T-helper 17 cell (primary cell): ENCODE data around the gene MYRFL. TPM values are rescaled to one million over a fixed set of nuclear protein-coding genes. Genes with fewer than 3 reads are reported as not detected.

ENCODE experiments used
- ATAC-seq: fragments of 150-1000 bp; cut with Tn5 transposase; 2 replicates; pipeline ENCODE4 v1.10.0; 2021; ENCODE audit warnings: mild to moderate bottlenecking, moderate library complexity
- DNase-seq, 3 donors: peaks; one replicate each; pipeline versions ENCODE4 v3.0.0 to v3.0.0-alpha.2; 2020 to 2021
- H3K9me3 ChIP-seq: one replicate; pipeline ENCODE4 v1.7.0; 2013; ENCODE audit warnings: low read length, mild to moderate bottlenecking; ENCODE audit not compliant: control insufficient read depth, poor library complexity, severe bottlenecking
- H3K27ac Mint-ChIP-seq: one replicate; pipeline ENCODE4 v1.8.0; 2022; ENCODE audit warnings: mild to moderate bottlenecking, moderate library complexity, mixed read lengths
- H3K27me3 Mint-ChIP-seq: one replicate; pipeline ENCODE4 v1.8.0; 2022; ENCODE audit warnings: mixed read lengths
- H3K36me3 Mint-ChIP-seq: one replicate; pipeline ENCODE4 v1.8.0; 2022; ENCODE audit warnings: low read depth, mixed read lengths
- H3K4me1 Mint-ChIP-seq: one replicate; pipeline ENCODE4 v1.8.0; 2022; ENCODE audit warnings: mild to moderate bottlenecking, mixed read lengths
- H3K4me3 Mint-ChIP-seq: one replicate; pipeline ENCODE4 v1.8.0; 2022; ENCODE audit warnings: mild to moderate bottlenecking, moderate library complexity, mixed read lengths
- total RNA-seq, 4 donors: library from RNA in 2 of 4; stranded (reverse) in 2 of 4; gene quantifications; one replicate each; pipeline ENCODE4 v1.2.3 and lab custom pipeline; 2022 to 2026

The MYRFL gene
- total RNA-seq, 2 donors from 2014 or later, result not detected

DNA sequence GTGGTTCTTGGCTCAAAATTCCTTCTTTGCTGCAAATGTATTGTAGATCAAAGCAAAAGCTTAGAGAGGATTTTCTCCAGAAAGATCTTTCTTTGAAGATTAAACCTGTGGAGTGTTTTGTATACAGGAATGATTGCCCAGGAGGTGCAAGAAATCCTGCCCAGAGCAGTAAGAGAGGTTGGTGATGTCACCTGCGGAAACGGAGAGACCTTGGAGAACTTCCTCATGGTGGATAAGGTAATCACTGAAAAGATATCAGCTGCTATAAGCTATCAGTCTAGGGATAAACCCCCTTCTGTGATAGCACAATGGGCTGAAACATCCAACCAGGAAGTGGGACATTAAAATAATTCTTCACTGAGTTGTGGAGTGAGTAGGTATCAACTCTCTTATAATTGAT is 85.7 kb downstream of the MYRFL start:
- Mint-ChIP-seq H3K4me3 (no peak overlapping the region), H3K27ac (no peak overlapping the region), H3K36me3 (no peaks in the 10 kb centered on the region), H3K4me1 (peaks cover 4% of the 10 kb centered on the region), H3K27me3 (peaks cover 13% of the 10 kb centered on the region)
- no peaks in the 10 kb centered on the region for H3K9me3 ChIP-seq
- DNase-seq, result no peak
- ATAC-seq, result no peak

DNA sequence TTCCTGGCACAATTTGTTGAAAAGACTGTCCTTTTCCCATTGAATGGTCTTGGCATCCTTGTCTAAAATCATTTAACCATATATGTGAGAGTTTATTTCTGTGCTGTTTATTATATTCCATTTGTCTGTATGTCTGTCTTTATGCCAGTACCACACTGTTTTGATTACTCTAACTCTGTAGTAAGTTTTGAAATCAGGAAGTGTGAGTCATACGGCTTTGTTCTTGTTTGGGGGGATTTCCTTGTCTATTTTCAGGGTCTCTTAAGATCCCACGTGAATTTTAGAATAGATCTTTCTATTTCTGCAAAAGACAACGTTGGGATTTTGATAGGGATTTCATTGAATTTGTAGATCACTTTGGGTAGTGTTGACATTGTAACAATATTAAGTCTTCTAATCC is 88.5 kb downstream of the MYRFL start:
- ATAC-seq, result no peak
- Mint-ChIP-seq H3K27ac (no peak overlapping the region), H3K4me3 (no peak overlapping the region), H3K36me3 (no peaks in the 10 kb centered on the region), H3K27me3 (peaks cover 7% of the 10 kb centered on the region), H3K4me1 (peaks cover 2% of the 10 kb centered on the region)
- no peak for DNase-seq
- H3K9me3 ChIP-seq, result no peaks in the 10 kb centered on the region

DNA sequence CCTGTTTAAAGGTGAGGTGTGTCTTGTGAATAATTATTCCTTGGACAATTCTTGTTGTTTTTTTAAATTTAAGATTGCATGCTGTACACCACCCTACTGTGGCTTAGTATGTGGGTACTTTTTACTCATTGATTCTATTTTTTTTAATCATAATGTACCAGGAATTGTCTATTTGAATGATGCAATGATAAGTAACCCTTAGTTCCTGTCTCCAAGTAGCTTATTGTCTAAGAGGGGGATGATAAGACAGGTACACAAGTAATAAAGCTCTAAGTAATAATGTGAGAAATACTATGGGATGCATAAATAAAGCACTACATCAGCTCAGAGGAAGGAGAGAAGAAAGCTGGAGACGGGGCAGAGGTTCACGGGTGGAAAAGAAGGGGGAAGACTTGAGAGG is 90.9 kb downstream of the MYRFL start:
- no peak for ATAC-seq
- H3K4me1 Mint-ChIP-seq, result no peaks in the 10 kb centered on the region
- DNase-seq, result no peak
- H3K36me3 Mint-ChIP-seq, result no peaks in the 10 kb centered on the region
- no peaks in the 10 kb centered on the region for H3K9me3 ChIP-seq
- no peak overlapping the region for H3K27ac Mint-ChIP-seq
- peaks cover 5% of the 10 kb centered on the region for H3K27me3 Mint-ChIP-seq
- no peak overlapping the region for H3K4me3 Mint-ChIP-seq

DNA sequence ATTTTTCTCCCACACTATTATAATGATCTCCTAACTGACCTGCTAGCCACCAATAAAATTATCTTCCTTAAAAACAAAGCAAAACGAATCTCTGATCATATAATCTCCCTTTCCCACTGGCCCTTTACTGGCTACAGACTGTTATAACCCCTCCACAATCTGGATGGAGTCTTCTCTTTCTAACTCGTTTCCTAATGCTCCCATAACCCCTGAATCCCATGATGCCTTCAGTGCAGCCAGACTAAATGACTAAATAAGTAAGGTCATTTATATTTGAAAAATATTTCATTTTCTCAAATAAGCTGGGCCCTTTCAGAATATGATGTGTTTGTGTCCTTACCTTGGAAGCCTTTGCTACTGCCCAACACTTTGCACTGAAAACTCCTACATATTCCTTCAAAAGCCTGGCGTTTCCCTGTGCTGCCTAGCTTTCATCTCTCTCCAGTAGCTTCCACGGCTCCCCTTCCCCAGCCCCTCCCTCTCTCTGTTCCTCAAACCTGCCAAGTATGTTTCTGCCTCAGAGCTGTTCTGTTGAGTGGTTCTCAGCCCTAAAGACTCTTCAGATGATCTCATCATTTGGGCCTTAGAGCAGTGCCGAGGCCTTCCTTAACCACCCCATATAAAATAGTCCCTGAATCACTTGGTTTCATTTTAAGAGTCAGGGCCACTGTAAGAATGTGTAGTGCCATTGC is 91.7 kb downstream of the MYRFL start:
- Mint-ChIP-seq H3K27me3 (peaks cover 5% of the 10 kb centered on the region), H3K36me3 (no peaks in the 10 kb centered on the region)

DNA sequence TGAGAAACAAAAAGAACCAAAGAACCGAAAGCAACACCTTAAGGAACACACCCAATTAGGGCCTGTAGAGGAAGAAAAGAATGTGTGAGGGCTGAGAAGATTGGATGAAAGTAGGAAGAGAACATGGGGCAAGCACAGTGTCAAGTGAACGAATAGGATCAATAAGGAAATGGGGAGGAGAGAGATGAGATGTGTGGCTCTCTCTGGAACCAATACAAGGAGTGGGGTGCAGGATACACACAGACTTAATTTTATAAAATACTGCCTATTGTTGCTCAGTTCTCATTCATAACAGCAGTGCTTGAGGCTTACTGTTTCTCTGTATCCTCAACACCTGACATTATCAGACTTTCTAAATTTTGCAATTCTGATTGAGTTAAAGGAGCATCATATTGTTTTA is 93.3 kb downstream of the MYRFL start:
- Mint-ChIP-seq H3K27me3 (peaks cover 5% of the 10 kb centered on the region), H3K27ac (no peak overlapping the region), H3K36me3 (no peaks in the 10 kb centered on the region), H3K4me3 (no peak overlapping the region), H3K4me1 (no peaks in the 10 kb centered on the region)
- DNase-seq (no peak), ATAC-seq (no peak)
- H3K9me3 ChIP-seq, result no peaks in the 10 kb centered on the region

More for the DNA sequence above, 91.7 kb downstream of the MYRFL start:
- Mint-ChIP-seq H3K4me3 (no peak overlapping the region), H3K4me1 (no peaks in the 10 kb centered on the region), H3K27ac (no peak overlapping the region)
- no peak for DNase-seq
- no peak for ATAC-seq
- H3K9me3 ChIP-seq, result no peaks in the 10 kb centered on the region

DNA sequence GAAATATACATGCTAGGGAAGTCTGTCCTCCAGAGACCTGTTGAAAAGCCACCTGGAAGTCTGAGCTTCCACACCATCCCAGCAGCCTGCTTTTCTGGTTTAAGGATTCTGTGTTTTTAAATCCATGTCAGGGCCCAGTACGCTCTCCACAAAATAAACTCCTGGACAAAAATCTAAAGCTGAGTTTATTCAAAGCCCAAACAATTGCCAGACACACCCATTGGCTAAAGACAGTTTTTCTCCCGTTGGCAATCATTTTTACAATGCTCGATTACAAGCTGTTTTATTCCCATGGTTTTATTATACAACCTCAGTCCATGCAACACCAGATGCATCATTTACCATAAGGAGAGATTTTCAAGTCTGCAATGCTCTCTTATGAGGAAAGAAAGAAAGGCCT is 94.5 kb downstream of the MYRFL start:
- Mint-ChIP-seq H3K4me1 (no peaks in the 10 kb centered on the region), H3K4me3 (no peak overlapping the region), H3K27me3 (peaks cover 7% of the 10 kb centered on the region), H3K27ac (no peak overlapping the region), H3K36me3 (no peaks in the 10 kb centered on the region)
- DNase-seq (no peak), ATAC-seq (no peak)
- no peaks in the 10 kb centered on the region for H3K9me3 ChIP-seq

DNA sequence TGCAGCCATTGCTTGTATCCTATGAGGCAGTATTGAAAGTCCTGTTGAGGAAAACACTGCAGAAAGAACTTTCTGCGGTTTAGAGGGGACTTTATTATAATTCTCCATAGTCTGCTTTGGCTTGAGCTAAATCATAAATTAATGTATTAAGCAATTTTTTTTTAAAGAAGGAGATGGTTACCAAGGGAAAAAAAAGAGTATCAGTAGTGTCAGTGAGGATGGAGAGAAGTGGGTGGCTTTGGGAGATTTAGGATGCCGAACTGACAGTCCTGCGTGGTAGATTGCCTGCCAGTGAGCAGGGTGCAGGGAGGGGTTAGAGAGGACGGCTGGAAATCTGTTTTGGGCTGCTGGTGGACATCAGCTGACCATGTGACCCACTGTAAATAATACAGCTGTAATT is 96.8 kb downstream of the MYRFL start:
- no peak for ATAC-seq

DNA sequence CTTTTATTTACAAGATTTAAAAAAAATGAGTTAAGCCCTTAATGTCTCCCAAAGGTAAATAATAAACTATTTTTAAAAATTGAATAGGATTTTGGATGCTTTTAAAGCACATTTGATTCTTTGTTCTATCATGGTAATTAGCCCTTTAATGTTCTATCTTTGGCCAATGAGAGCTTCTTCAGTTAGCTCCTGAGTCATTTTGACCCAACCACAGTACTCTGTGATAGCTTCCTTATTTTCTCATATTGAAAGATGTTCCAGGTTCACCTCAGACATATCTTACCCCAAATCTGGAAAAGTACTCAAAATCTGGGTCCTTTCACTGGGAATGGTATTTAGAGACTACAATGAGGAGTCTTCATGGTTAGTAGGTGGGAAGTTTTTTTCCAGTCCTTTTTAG is 98.0 kb downstream of the MYRFL start:
- no peak overlapping the region for H3K4me3 Mint-ChIP-seq

More for the DNA sequence above, 96.8 kb downstream of the MYRFL start:
- Mint-ChIP-seq H3K27me3 (peaks cover 22% of the 10 kb centered on the region), H3K27ac (no peak overlapping the region), H3K36me3 (no peaks in the 10 kb centered on the region), H3K4me1 (no peaks in the 10 kb centered on the region), H3K4me3 (no peak overlapping the region)
- no peaks in the 10 kb centered on the region for H3K9me3 ChIP-seq
- DNase-seq, result no peak

DNA sequence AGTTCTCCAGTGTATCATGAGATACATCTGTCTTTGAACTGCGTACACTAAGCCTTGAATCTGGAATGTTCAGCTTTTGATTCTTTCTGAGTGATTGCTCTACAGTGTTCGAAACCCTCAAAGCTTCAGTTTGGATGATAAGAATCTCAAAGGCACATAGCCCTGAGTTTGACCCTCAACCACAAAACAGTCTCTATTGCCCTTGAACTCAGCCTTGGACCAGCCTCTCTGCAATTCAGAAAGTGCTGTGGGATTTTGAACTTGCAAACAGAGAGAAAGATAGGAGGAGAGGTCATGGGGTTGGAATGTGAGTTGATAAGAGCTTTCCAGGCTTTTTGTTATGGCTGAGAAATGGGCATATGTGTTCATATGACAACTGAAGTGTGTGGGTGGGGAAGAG is 100.3 kb downstream of the MYRFL start:
- no peak overlapping the region for H3K4me3 Mint-ChIP-seq
- no peak for ATAC-seq

More for the DNA sequence above, 98.0 kb downstream of the MYRFL start:
- Mint-ChIP-seq H3K36me3 (no peaks in the 10 kb centered on the region), H3K27ac (no peak overlapping the region), H3K4me1 (no peaks in the 10 kb centered on the region), H3K27me3 (peaks cover 26% of the 10 kb centered on the region)
- H3K9me3 ChIP-seq, result no peaks in the 10 kb centered on the region
- DNase-seq (no peak), ATAC-seq (no peak)

DNA sequence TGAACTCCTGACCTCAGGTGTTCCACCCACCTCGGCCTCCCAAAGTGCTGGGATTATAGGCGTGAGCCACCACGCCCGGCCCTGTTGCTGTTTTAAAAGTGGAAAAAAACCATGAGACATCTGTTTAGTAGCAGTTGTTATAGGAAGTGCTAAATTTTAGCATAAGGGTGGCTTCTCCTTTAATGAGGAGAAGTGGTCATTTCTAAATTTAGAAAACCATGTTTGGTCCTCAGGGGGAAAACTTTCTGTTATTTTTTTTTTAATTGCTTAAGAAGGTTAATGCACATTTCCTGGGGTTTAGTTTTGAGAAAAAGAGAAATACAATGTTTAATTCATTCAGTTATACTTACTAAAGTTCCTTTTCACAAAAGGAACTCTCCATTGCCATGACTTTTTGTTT is 102.1 kb downstream of the MYRFL start:
- Mint-ChIP-seq H3K27me3 (peaks cover 43% of the 10 kb centered on the region), H3K36me3 (peaks cover 3% of the 10 kb centered on the region), H3K4me1 (no peaks in the 10 kb centered on the region), H3K4me3 (no peak overlapping the region), H3K27ac (no peak overlapping the region)
- ATAC-seq (no peak), DNase-seq (no peak)
- H3K9me3 ChIP-seq, result no peaks in the 10 kb centered on the region

More for the DNA sequence above, 100.3 kb downstream of the MYRFL start:
- no peaks in the 10 kb centered on the region for H3K4me1 Mint-ChIP-seq
- no peak overlapping the region for H3K27ac Mint-ChIP-seq
- no peak for DNase-seq
- H3K36me3 Mint-ChIP-seq, result peaks cover 3% of the 10 kb centered on the region
- no peaks in the 10 kb centered on the region for H3K9me3 ChIP-seq
- H3K27me3 Mint-ChIP-seq, result peaks cover 46% of the 10 kb centered on the region

DNA sequence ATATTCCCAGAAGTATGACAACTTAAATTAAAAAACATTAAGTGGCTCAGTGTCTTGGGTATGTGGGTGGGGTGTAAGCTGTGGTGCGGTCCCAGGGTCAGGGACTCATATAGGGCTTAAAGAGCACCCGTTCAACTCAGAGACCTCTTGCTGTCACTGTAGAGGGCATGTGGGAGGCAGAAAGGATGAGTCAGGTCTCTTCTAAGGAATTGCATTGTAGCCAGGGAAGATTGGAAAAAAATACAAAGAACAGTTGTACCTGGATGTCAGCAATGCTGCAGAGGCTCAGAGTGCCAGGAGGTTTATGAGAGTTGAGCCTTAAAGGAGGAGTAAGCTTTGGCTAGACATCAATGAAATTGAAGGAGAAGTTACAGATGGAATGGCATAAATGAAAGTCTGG is 104.1 kb downstream of the MYRFL start:
- no peak overlapping the region for H3K4me3 Mint-ChIP-seq
- peaks cover 3% of the 10 kb centered on the region for H3K36me3 Mint-ChIP-seq
- no peak overlapping the region for H3K27ac Mint-ChIP-seq
- peaks cover 49% of the 10 kb centered on the region for H3K27me3 Mint-ChIP-seq
- H3K9me3 ChIP-seq, result no peaks in the 10 kb centered on the region
- H3K4me1 Mint-ChIP-seq, result no peaks in the 10 kb centered on the region
- DNase-seq (no peak), ATAC-seq (no peak)

DNA sequence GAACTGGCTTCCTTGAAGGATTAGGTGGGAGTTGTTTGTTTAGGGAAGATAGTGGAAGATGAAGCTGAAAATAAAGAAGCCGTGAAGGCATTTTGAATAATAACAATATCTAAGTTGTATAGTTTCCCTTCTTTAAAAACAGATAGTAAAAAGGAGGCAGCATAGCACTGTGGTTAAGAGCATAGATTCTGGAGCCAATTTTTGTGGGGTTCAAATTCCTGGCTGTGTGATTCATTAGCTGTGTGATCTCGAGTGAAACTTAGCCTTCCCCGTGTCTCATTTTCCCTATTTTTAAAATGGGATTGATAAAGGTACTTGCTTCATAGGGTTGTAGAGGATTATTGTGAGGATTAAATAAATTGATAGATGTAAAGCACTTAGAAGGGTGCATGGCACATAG is 104.5 kb downstream of the MYRFL start:
- Mint-ChIP-seq H3K27ac (no peak overlapping the region), H3K4me1 (no peaks in the 10 kb centered on the region), H3K4me3 (no peak overlapping the region), H3K36me3 (peaks cover 3% of the 10 kb centered on the region), H3K27me3 (peaks cover 50% of the 10 kb centered on the region)
- no peaks in the 10 kb centered on the region for H3K9me3 ChIP-seq
- ATAC-seq (no peak), DNase-seq (no peak)

DNA sequence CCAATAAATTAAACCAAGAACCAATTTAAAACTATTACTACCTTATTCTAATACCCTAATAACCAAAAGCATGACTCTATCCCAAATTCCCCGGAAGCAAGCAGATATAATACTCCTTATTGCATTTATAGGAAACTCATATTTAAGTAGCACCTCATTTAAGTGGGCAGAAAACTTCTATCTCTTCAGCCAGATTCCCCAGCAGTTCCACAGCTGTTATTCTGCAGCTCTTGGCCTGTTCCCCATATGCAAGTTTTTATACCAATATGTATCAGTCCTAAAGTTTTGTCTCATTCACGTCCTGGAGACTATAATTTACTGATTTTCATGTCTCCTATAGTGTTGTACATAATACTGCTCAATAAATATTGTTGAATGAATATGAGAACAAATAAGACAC is 106.5 kb downstream of the MYRFL start:
- H3K27me3 Mint-ChIP-seq, result peaks cover 47% of the 10 kb centered on the region
- no peak overlapping the region for H3K4me3 Mint-ChIP-seq
- no peak for ATAC-seq
- no peak for DNase-seq
- H3K27ac Mint-ChIP-seq, result no peak overlapping the region
- H3K4me1 Mint-ChIP-seq, result no peaks in the 10 kb centered on the region
- H3K9me3 ChIP-seq, result no peaks in the 10 kb centered on the region
- H3K36me3 Mint-ChIP-seq, result peaks cover 3% of the 10 kb centered on the region

DNA sequence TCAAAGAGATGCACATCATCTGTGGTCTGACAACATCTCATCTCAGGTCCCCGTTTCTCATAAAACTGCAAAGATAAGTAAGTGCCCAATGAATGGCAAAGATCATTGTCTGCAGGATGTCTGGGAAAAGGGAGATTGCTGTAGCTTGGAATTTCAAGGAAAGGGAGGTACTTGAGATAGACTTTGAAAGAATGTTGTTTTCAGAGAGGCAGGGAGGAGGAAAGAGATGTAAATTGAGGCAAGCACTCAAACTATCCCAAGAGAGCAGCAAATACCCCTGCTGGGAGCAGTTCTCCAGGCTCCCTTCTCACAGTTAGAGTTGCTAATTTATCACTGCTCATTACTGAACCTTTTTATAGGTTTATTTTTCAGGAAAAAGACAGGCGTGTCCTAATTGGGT is 107.1 kb downstream of the MYRFL start:
- Mint-ChIP-seq H3K4me3 (no peak overlapping the region), H3K27ac (no peak overlapping the region), H3K27me3 (peaks cover 50% of the 10 kb centered on the region), H3K4me1 (no peaks in the 10 kb centered on the region), H3K36me3 (peaks cover 3% of the 10 kb centered on the region)
- no peak for DNase-seq
- no peak for ATAC-seq
- no peaks in the 10 kb centered on the region for H3K9me3 ChIP-seq
